ENCODE data around the gene SH3RF1.
"Not testable (repeated sequence)": the region's sequence is repeated elsewhere in the genome, so short reads cannot be mapped to it uniquely, and the experiment has no call there.

The SH3RF1 gene

DNA sequence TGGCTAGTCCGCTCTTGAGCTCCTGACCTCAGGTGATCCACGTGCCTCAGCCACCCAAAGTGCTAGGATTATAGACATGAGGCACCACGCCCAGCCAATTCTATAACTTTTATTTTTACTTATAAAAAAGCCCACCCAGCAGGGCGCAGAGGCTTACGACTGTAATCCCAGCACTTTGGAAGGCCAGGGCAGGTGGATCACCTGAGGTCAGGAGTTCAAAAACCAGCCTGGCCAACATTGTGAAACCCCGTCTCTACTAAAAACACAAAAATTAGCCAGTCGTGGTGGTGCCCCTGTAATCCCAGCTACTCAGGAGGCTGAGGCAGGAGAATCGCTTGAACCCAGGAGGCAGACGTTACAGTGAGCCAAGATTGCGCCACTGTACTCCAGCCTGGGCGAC is 73.5 kb downstream of the SH3RF1 start:
- DNase-seq: not testable (repeated sequence)

DNA sequence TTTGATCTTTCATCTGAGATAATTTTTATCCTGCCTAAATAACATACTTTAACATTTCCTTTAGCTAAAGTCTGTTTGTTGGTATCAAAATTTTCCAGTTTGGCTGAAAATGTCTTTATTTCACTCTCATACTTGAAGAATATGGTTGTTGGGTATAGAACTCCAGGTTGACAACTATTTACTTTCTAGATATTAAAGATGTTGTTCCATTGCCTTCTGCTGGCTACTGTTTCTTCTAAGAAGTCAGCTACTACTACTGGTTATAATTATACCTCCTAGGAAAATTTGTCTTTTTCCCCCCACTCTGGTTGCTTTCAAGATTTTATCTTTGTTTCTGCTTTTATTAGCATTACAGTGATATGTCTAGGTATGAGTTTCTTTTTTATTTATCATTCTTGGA is 75.7 kb downstream of the SH3RF1 start:
- no peak for DNase-seq

DNA sequence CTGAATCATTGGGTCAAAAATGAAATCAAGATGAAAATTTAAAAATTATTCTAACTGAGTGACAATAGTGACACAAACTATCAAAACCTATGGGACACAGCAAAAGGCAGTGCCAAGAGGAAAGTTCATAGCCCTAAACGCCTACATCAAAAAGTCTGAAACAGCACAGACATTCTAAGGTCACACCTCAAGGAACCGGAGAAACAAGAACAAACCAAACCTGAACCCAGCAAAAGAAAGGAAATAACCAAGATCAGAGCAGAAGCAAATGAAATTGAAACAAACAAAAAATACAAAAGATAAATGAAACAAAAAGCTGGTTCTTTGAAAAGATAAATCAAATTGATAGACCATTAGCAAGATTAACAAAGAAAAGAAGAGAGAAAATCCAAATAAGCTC is 80.8 kb downstream of the SH3RF1 start:
- not testable (repeated sequence) for DNase-seq

DNA sequence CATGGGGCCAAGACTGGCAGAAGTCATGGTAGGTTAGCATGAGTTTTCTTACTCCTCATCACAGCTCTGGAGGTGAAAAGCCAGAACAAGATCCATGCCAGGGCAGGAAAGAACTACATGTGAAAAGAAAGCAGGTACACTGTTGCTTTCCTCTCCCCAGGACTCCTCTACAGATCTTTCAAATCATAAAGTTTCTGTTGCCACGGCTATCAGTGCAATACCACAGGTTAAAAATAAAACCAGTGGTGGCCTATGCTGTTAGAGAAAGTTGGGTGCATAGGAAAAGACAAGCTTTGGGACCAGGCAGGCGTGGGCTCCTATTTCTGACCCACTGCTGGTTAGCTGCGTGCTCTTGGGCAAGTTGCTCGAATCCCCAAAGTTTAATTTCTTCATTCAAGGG is 81.4 kb downstream of the SH3RF1 start:
- DNase-seq: no peak

DNA sequence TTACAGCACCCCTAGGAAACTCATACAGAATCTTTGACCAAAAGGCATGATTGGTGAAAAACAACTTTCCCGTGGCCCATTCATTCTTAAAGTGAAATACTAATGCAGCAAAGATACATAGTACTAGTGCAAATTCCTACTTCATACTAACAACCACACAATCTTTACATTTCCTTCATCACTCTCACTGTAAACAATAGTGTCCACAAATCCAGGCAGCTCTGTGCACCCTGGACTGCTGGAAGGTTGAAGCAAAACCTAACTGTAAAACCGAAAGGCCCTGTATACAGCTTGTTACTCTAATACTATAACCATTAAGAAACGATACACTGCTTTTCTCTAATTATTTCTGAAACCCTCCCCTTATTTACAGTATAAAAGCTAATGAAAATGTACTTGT is 82.6 kb downstream of the SH3RF1 start:
- no peak for DNase-seq

DNA sequence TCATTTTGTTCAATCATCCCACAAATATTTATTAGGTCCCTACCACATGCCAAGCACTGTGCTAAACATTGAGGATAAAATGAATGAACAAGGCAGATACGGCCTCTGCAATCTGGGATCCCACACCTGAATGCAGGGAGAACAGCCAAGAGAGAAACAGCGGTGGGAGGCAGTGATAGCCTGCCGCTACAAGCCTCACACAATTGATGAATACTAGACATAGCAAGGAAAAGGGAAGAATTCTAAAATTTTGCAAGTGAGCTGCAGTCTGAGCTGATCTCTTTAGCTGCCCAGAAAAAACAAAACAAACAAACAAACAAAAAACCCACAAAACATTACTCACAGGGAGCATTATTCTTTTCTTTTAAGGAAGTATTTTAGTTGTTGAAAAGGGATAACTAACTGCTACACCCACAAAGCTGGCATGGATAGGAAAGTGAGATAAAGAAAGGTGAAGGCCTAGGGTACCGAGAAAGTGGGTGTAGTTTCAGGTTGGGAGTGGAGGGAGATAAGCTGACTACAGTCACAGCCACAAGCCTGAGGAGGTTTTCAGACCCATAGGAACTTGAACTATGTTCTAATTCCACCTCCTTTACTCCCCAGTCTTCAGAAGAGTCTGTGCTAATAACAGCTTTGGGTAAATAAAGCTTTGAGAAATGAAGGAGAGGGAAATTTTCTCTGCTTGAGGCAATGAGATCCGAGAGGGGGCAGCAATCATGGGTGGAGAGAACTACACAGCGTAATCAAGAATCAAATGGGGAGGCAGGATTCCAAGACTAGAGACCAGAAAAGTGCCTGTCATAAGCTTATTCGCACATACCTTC is 85.4 kb downstream of the SH3RF1 start:
- DNase-seq: no peak

DNA sequence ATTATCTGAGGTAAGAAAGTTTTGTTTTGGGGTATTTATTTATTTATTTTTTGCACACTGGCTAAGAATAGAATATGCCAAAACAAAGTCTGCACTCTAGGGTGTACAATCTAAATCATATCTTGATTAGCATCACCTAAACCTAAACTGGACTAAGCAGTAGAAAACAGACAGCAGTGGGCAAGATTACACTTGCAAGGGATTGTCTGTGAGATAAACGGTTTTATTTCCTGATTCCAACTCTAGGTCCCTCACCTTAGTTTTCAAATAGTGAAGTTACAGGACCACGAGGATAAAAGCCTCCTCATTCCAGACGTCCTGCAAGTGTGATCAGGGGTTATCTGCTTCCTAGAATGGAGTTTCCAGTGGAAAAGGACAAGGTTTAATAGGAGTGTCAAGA is 86.1 kb downstream of the SH3RF1 start:
- no peak for DNase-seq

DNA sequence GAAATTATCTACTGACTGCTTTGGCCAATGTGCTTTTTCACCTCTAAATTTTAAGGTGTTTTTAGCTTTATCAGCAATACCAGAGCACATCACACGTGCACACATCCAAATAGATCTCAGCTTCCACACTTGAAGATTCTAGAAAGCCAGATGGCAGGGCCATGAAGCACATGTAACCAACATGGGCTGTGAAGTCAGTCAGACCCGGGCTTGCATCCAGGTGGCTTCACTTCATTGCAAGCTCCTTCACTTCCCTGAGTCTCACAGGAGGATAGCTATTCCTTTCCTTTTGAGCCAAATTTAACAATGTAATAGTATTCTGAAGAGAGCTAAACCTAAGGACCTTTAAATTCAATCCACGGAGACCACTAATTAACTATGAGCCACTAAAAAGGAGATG is 86.5 kb downstream of the SH3RF1 start:
- no peak for DNase-seq

DNA sequence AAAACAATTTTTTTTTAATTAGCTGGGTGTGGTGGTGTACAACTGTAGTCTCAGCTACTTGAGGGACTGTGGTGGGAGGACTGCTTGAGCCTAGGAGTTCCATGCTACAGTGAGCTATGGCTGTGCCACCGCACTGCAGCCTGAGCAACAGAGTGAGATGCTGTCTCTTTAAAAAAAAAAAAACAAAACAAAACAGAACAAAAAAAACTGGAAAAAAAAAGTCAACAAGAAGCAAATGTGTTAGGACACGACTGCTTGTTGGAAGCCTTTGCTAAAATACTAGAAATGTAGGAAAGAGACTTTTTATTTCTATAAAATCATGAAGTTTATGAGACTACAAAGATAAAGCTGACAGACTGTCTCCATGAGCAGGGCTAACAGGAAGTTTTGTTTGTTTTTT is 87.2 kb downstream of the SH3RF1 start:
- no peak for DNase-seq

DNA sequence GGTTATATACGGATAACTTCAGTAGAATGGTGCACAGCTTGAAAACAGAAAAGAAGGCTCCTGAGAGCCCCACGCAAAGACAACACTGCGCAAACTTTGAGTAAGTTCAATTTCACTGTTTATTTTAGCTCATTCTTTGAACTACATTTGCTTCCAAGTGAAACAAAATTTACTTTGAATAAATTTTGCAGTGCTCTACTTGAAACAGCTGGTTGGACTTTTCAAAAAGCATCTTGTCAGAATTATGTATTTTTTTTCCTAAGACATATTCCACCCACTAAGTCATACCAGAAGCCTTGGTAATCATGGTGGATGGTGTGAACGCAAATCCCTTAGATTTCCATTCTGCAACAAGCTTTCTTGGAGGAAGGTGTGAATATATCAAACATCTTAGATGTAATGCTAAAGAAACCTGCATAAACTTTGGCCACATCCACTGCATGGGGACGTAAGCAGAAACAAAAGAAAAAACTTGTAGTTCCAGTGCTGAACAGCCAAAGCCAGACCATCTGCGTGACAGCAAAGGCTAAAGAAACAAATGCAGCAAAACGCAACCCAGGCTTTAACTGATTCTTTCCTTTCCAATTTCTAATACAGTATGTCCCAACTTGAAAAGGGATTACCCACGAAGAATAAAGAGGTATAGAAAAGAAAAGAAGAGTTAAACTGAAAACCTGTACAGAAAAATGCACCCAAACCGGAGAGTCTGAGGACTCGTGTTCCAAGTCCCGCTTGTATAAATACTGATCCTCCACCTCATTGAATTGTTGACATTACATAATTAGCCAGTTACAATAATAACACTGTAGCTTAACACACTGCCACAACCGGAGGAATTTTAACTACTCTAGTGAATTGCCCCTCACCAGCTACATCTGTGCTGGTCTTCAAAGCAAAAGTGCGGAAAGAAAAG is 90.9 kb downstream of the SH3RF1 start:
- no peak for DNase-seq

DNA sequence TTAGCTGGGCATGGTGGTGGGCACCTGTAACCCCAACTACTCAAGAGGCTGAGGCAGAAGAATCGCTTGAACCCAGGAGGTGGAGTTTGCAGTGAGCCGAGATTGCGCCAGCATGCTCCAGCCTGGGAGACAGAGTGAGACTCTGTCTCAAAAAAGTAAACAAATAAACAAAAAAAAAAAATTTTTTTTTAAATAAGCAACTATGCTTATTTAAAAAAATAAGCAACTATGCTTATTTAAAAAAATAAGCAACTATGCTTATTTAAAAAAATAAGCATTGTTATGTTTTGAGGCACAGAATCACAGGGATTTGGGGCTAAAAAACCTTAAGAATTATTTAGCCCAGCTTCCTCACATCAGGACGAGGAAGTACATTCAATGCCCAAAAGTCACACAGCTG is 92.7 kb downstream of the SH3RF1 start:
- DNase-seq: not testable (repeated sequence)

DNA sequence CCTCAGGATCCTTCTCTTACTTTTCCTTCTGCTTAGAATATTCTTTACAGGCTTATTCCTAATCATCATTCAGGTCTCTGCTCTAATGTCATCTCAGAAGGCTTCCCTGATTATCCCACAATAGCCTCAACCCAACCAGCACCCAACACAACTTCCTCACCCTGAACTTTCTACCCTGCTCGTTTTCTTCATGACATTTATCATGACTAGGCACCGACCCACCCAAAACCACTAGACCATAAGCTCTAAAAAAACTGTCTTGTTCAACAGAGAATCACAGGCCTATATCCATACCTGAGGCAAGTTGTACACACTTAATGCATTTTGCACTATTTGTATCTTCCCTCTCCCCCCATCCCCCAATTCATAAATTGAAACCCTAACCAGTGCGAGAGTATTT is 95.3 kb downstream of the SH3RF1 start:
- no peak for DNase-seq

DNA sequence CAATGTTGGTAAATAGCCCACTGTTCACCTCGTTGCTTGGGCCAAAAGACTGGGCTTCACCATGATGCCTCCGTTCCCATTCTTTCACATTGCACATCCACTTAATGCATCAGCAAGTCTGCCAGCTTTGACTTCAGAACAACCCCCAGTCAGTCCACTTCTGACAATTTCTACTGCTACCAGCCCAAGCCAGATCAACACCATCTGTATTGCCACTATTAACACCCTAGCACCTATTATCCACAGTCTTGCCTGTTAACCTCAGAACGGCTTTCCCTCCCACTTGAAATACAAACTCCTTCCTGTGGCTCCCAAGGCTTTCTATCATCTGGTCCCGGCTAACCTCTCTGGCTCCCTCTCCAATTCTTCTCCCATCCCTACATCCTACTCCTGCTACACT is 95.7 kb downstream of the SH3RF1 start:
- no peak for DNase-seq

DNA sequence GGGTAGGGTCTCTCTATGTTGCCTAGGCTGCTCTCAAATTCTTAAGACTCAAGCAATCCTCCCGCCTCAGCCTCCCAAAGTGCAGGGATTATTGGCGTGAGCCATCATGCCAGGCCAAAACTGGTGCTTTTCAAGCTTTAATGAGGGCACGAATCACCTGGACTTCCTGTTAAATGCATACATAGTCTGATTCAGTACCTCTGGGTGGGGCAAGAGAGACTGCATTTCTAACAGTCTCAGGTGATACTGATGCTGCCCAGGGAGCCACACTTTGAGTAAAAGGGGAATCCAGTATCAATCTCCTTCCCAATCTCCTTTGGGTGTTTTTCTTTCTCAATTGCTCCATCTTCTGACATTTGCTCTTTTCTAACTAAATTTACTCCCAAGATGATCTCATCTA is 96.5 kb downstream of the SH3RF1 start:
- DNase-seq: no peak

DNA sequence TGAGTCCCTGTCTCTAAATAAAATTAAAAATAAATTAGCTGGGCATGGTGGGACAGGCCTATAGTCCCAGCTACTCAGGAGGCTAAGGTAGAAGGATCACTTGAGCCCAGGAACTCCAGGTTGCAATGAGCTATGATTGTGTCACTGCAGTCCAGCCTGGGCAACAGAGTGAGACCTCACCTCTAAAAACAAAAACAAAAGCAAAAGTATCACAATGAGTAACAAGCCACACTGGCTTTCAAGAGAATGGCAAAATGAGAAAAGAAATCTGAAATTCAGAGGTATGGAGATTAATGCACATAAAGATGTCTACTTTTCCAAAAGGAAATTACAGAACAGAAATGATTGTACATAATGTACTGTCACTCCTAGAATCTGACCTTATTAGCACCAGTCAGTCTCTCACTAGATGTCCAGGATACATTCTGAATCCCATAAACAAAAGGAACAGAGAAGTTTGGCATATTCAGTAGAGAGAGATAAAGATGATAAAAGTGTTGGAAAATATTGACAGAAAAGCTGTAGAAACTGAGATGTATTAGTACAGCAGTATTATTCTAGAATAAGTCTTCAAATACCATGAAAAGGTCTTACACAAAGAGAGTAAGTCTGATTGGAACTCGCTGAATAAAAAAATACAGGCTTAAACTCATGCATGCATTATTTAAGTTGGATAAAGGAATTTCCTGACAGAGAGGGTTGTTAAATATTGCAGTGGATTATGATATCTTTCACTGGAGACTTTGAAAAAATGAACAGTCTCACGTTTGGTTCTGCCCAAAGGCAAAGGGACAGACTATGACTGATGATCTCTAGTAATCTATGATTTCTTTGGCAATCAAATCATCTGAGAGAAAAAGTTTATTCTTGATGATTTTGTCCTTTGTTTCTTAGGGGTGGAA is 102.5 kb downstream of the SH3RF1 start:
- no peak for DNase-seq

DNA sequence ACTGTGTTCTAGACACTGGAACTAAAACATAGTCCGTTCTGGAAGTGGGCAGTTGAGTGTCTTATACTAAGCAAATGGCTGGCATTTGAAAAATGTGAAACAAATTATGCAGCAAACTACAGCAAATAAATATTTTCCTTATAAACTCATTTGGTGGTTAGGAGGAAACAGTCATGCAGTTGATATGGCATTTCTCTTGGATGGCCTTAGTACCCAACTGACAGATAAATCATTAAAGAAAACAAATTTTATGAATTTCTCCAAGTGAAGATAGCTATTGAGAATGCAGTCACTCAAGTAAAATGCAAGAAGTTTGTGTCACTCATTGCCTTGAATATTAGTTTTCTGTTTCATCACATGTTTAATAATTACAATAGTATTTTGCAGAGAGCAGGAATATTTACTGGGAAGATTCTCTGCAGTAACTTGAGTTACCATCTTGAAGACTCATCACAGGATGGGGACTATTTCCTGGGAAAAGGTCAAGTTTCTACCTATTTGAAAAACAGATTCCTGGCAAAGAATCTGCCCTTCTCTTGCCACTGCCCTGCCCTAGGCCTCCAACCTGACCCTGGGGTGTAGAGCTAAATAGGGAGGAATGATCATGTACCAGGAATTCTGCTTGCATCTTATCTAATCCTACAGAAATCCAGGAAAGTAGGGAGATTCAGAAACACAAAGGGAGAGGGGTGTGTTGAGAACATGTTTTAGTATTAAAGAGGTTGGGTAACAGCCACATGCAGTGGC is 105.9 kb downstream of the SH3RF1 start:
- no peak for DNase-seq

DNA sequence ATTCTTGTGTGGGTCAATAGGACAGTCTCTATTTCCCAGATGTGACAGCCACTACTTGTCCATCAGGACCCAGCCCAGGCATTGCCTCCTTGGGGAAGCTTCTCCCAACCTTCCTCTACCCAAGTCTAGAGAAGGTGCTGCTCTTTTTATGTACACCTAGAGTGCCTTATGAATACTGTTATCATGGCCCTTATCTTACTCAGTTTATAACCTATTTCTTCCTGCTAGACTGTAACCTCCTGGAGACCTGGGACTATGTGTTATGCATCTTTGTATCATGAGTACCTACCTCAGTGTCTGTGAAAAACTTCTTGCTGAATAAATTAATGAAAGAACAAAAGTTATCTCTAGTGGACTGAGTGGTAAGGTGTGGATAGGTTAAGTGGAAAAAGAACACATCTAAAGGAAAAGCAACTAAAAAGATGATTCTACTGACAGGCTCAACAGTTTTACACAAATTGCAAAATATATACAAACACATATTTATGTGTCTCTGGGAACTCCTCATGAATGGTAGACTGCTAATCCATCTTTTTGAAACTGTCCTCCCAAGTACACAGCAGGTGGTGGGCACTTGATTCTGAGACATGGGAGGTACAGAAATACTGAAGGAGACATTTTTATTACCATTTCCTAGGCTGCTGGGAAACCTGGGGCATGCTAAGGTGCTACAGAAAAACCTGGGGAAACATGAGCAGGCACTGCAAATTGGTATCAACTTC is 106.6 kb downstream of the SH3RF1 start:
- no peak for DNase-seq

DNA sequence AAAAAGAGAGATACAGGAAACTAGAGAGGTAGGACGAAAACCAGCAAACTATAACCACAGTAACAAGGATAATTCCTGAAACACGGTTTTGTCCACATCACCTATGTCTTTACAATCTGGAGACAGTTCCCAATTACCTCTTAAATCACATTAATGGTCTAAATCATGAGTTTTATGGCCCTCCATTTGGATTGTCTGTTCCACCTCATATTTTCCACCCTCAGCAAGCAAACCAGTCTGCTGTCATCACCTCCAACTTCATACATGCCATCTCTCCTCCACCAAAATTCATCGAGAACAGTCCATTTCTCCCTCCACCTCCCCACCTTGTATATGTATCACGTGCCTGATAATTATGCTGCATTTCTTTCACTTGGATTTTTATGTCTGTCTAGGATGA is 107.3 kb downstream of the SH3RF1 start:
- no peak for DNase-seq

DNA sequence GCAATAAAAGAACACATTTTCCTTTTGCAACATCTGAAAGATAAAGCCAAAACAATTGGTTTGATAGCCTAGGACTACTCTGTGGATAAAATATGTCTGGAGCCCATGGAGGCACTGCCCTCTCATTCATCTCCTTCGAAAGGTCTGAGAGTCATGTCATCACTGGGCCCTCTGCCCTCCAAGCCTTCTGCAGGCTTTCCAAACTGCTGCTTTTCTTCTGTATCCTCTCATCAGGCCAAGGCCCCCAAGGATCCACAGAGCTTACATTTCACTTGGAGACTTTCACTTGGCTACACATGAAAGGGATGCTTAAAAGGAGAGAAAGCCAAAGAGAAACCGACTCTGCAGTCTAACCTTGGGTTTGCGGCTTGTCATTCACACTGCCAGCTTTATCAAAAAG is 109.9 kb downstream of the SH3RF1 start:
- no peak for DNase-seq

DNA sequence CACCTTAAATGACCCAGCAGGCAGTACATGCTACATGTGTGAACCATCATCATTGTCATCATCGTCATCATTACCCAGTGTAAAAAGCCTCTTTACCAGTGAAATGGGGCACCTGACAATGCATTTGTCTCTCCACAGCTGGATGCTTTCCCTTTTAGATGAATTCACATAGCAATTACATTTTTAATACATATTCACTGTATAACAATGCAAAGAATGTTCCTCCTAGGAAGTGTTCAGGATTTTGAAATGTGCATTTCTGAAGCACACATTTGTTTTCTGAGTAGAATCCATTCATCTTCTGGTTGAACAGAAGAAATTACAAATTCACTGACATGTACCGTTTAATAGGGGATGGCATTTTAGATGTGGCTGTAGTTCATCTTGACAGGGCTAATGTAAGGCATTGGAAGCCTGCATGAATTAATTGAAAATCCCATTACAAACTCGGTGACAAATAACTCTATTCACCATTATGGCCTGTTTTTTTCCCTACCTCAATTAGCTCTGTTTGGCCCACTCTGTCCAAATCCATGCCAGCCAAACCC is 111.1 kb downstream of the SH3RF1 start:
- DNase-seq: no peak

DNA sequence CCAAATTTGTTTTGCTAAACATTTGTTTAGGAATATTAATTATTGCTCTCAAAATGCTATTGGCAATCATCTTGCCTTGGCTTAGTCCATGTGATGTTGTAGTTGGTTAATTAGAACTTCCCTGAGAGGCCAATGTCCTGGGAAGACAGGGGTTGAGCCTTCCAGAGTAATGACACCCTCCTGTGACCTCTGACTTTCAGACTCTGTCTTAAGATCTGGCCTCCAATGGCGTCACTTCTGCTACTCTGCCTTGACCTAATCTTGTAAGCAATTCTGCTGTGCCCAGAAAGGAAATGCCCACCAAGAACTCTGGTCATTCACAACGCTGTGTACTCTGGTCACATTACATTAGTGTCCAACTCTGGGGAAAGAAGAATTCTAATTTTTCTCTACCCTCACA is 111.9 kb downstream of the SH3RF1 start:
- DNase-seq: no peak
